Measurements from ENCODE around the gene MT3.

DNA sequence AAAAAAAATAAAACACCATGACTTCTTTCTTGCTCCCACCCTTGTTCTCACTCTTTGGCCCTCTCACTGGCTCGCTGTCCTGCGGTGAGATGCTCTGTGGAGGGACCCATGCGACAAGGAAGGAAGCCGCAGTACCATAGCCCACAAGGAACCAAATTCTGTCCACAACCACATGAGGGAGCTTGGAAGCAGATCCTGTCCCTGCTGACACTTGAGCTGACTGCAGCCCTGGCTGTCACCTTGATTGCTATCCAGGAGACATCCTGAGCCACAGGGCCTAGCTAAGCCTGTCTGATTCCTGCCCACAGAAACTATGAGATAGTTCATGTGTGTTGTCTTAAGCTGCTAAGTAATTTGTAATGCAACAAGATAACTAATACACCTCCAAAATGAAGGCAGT, 14.3 kb downstream of the MT3 start:
- no peak for TF ChIP-seq TOX (CRISPR knock-in tag; IDR thresholded peaks at IDR 0.05; ENCODE audit: borderline replicate concordance)
- TF ChIP-seq ZNF565 (CRISPR knock-in tag; conservative IDR thresholded peaks at IDR 0.05; ENCODE audit: low read depth) = no peak
- TF ChIP-seq ZNF8 (CRISPR knock-in tag; IDR thresholded peaks at IDR 0.05) = no peak
- TF ChIP-seq PPARA (CRISPR knock-in tag; IDR thresholded peaks at IDR 0.05; ENCODE audit: borderline replicate concordance) = no peak
- TF ChIP-seq PATZ1 (CRISPR knock-in tag; IDR thresholded peaks at IDR 0.05; ENCODE audit: borderline replicate concordance) = no peak

Measured in SK-N-SH treated with all-trans-retinoic acid at 6 μM for 48 hours (cell line).